ENCODE results near the gene NHSL2. TPM values are rescaled to one million over a fixed set of nuclear protein-coding genes. Genes with fewer than 3 reads are reported as not detected.

The NHSL2 gene
- total RNA-seq, 2 experiments from 2014 or later, result not detected

- H3K9me3 ChIP-seq (ENCODE audit: low read length), result no peaks in the 10 kb centered on the region
- BruUV-seq (replicated peaks), result no TSS peak
- H3K4me2 ChIP-seq (ENCODE audit: low read length), result no peak overlapping the region
- H3K9me2 ChIP-seq (ENCODE audit: insufficient read depth, low read length), result no peaks in the 10 kb centered on the region
- no peaks in the 10 kb centered on the region for H3K36me3 ChIP-seq (ENCODE audit: insufficient read depth, low read length)
- ChIA-PET POLR2A (no interaction called here), CTCF (ENCODE audit: unreplicated experiment) (no interaction called here)
- intact Hi-C loops (cut with micrococcal nuclease; ENCODE audit: unreplicated experiment), result no loop called here
- no peak overlapping the region for H2AFZ ChIP-seq (ENCODE audit: low read length)
- H3K4me1 ChIP-seq (ENCODE audit: insufficient read depth, low read length, poor library complexity, severe bottlenecking), result no peaks in the 10 kb centered on the region
- H3K4me3 ChIP-seq (ENCODE audit: low read depth, low read length, poor library complexity, severe bottlenecking), result no peak overlapping the region
- TF ChIP-seq EZH2phosphoT487 (IDR thresholded peaks at IDR 0.05; ENCODE audit: borderline replicate concordance, low read depth, low read length), result no peak
- no peak for TF ChIP-seq CTCF (conservative IDR thresholded peaks at IDR 0.05; ENCODE audit: low read length)
- H3K79me2 ChIP-seq (ENCODE audit: insufficient read depth, low read depth, low read length), result no peaks in the 10 kb centered on the region
- H4K20me1 ChIP-seq (ENCODE audit: insufficient read depth, low read length), result no peaks in the 10 kb centered on the region
- H3K27ac ChIP-seq (ENCODE audit: low read depth, low read length, poor library complexity, severe bottlenecking), result no peak overlapping the region
- DNase-seq (ENCODE audit: low spot score), result no peak
Observed at GRCh38 chrX:72051589-72051988, 140.9 kb downstream of the NHSL2 start.

GRCh38 chrX:72052415-72053090 lies 141.9 kb downstream of the NHSL2 start:
- TF ChIP-seq CTCF (conservative IDR thresholded peaks at IDR 0.05; ENCODE audit: low read length) (no peak), EZH2phosphoT487 (IDR thresholded peaks at IDR 0.05; ENCODE audit: borderline replicate concordance, low read depth, low read length) (no peak)
- Histone ChIP-seq H3K9me3 (ENCODE audit: low read length) (no peaks in the 10 kb centered on the region), H3K4me1 (ENCODE audit: insufficient read depth, low read length, poor library complexity, severe bottlenecking) (no peaks in the 10 kb centered on the region), H3K4me2 (ENCODE audit: low read length) (no peak overlapping the region), H3K79me2 (ENCODE audit: insufficient read depth, low read depth, low read length) (no peaks in the 10 kb centered on the region), H2AFZ (ENCODE audit: low read length) (no peak overlapping the region), H3K4me3 (ENCODE audit: low read depth, low read length, poor library complexity, severe bottlenecking) (no peak overlapping the region), H3K27ac (ENCODE audit: low read depth, low read length, poor library complexity, severe bottlenecking) (no peak overlapping the region), H3K36me3 (ENCODE audit: insufficient read depth, low read length) (no peaks in the 10 kb centered on the region), H4K20me1 (ENCODE audit: insufficient read depth, low read length) (no peaks in the 10 kb centered on the region), H3K9me2 (ENCODE audit: insufficient read depth, low read length) (no peaks in the 10 kb centered on the region)
- ChIA-PET POLR2A (no interaction called here), CTCF (ENCODE audit: unreplicated experiment) (no interaction called here)
- intact Hi-C loops (cut with micrococcal nuclease; ENCODE audit: unreplicated experiment), result no loop called here
- BruUV-seq (replicated peaks), result no TSS peak
- DNase-seq (ENCODE audit: low spot score), result no peak

GRCh38 chrX:72053508-72053907 lies 142.9 kb downstream of the NHSL2 start:
- ChIA-PET POLR2A (interaction anchor here (0.6 to 0.9 kb wide), 2 partner anchors 83 to 1637 kb away, joined by 3 read pairs; no protein-coding TSS in a partner anchor), CTCF (ENCODE audit: unreplicated experiment) (no interaction called here)
- no peak for TF ChIP-seq CTCF (conservative IDR thresholded peaks at IDR 0.05; ENCODE audit: low read length)
- TF ChIP-seq EZH2phosphoT487 (IDR thresholded peaks at IDR 0.05; ENCODE audit: borderline replicate concordance, low read depth, low read length), result no peak
- Histone ChIP-seq H2AFZ (ENCODE audit: low read length) (no peak overlapping the region), H3K9me3 (ENCODE audit: low read length) (no peaks in the 10 kb centered on the region), H3K79me2 (ENCODE audit: insufficient read depth, low read depth, low read length) (no peaks in the 10 kb centered on the region), H3K9me2 (ENCODE audit: insufficient read depth, low read length) (no peaks in the 10 kb centered on the region), H3K4me3 (ENCODE audit: low read depth, low read length, poor library complexity, severe bottlenecking) (no peak overlapping the region), H3K4me1 (ENCODE audit: insufficient read depth, low read length, poor library complexity, severe bottlenecking) (no peaks in the 10 kb centered on the region), H3K36me3 (ENCODE audit: insufficient read depth, low read length) (no peaks in the 10 kb centered on the region), H3K4me2 (ENCODE audit: low read length) (no peak overlapping the region), H4K20me1 (ENCODE audit: insufficient read depth, low read length) (no peaks in the 10 kb centered on the region), H3K27ac (ENCODE audit: low read depth, low read length, poor library complexity, severe bottlenecking) (no peak overlapping the region)
- DNase-seq (ENCODE audit: low spot score), result no peak
- intact Hi-C loops (cut with micrococcal nuclease; ENCODE audit: unreplicated experiment), result no loop called here
- no TSS peak for BruUV-seq (replicated peaks)
